Measurements from ENCODE around the gene CRTC1.

GRCh38 chr19:18764591-18765051, 81.1 kb downstream of the CRTC1 start:
- TF ChIP-seq POLR2A (IDR thresholded peaks at IDR 0.05) (no peak), CTCF (IDR thresholded peaks at IDR 0.05) (no peak)

Measured in heart left ventricle (tissue), 13 donors.